ENCODE data around the gene MEOX1.
"Not testable (repeated sequence)": the region's sequence is repeated elsewhere in the genome, so short reads cannot be mapped to it uniquely, and the experiment has no call there.

DNA sequence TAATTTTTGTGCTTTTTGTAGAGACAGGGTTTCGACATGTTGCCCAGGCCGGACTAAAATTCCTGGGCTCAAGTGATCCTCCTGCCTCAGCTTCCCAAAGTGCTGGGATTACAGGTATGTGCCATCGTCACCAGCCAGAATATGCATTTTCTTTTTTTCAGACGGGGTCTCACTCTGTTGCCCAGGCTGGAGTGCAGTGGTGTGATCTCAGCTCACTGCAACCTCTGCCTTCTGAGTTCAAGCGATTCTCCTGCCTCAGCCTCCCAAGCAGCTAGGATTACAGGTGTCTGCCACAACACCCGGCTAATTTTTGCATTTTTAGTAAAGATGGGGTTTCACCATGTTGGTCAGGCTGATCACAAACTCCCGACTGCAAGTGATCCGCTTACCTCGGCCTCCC lies 25.2 kb upstream of the MEOX1 start:
- not testable (repeated sequence) for TF ChIP-seq CTCF, POLR2A, POLR2AphosphoS5 (IDR thresholded peaks at IDR 0.05)

All from stomach (tissue), 4 donors.